Activated naive CD4-positive, alpha-beta T cell treated with anti-CD3 and anti-CD28 coated beads, Interleukin-2, amount 50 U/mL, for 72 hours (primary cell): ENCODE measurements around the gene COL17A1. TPM values are rescaled to one million over a fixed set of nuclear protein-coding genes. Genes with fewer than 3 reads are reported as not detected.

Experiments
- ATAC-seq, 2 donors: fragments of 150-1000 bp; cut with Tn5 transposase; 2 replicates each; pipeline ENCODE4 v1.10.0; 2021; ENCODE audit warnings: mild to moderate bottlenecking in 2 of 2, moderate library complexity in 2 of 2
- DNase-seq, 2 donors: peaks; one replicate each; pipeline ENCODE4 v3.0.0; 2021 to 2022; ENCODE audit warnings: low spot score in 2 of 2
- H3K27ac Mint-ChIP-seq, 2 donors: one replicate each; pipeline ENCODE4 v1.8.0; 2022; ENCODE audit warnings: mild to moderate bottlenecking in 2 of 2, mixed read lengths in 2 of 2
- H3K36me3 Mint-ChIP-seq, 2 donors: one replicate each; pipeline ENCODE4 v1.8.0; 2022; ENCODE audit warnings: mixed read lengths in 2 of 2
- H3K9me3 Mint-ChIP-seq, 2 donors: one replicate each; pipeline ENCODE4 v1.8.0; 2022; ENCODE audit warnings: mixed read lengths in 2 of 2
- total RNA-seq, 2 donors: library from RNA; stranded (reverse); gene quantifications; one replicate each; pipeline ENCODE4 v1.2.3, GENCODE V29; 2022

COL17A1 gene
- total RNA-seq, 2 donors from 2014 or later = not detected

DNA sequence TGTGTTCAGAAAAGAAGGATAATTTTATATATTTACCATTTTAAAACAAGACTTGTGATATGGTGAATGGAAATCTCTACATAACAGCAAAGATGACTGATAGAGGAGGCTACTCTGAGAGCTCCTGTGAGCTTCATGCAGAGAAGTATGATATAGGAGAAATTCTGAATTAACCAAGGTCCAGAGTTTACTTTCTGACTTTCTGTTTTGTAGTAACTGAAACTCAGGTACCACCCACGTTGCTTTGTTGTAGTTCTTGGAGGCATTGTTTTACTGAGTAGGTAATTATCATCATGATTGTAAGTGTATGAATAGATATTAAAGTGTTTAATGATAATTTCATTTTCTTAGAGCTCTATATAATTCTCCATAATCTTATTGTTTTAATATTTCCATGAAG is 18.3 kb upstream of the COL17A1 start:
- Mint-ChIP-seq H3K9me3 (no peaks in the 10 kb centered on the region), H3K36me3 (no peaks in the 10 kb centered on the region), H3K27ac (no peak overlapping the region)
- ATAC-seq (no peak), DNase-seq (no peak)

DNA sequence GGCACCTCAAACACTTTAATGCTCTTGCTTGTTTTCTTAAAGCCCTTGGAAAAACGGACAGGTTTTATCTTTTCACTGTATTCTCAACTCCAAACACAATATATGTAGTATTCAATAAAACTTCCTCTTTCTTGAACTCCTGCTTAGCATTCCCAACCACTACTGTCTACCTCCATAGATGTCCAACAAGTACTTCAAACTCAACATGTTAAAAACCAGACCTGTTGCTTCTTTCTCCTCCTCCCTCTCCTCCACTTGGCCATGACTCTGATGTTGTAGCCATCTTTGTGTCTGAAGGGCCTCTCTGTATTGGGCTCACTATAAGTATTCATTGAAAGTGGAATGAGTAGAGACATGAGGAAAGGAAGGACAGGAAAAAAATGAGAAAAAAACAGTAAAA is 16.2 kb upstream of the COL17A1 start:
- DNase-seq = no peak
- Mint-ChIP-seq H3K27ac (no peak overlapping the region), H3K9me3 (no peaks in the 10 kb centered on the region), H3K36me3 (no peaks in the 10 kb centered on the region)
- ATAC-seq = no peak

DNA sequence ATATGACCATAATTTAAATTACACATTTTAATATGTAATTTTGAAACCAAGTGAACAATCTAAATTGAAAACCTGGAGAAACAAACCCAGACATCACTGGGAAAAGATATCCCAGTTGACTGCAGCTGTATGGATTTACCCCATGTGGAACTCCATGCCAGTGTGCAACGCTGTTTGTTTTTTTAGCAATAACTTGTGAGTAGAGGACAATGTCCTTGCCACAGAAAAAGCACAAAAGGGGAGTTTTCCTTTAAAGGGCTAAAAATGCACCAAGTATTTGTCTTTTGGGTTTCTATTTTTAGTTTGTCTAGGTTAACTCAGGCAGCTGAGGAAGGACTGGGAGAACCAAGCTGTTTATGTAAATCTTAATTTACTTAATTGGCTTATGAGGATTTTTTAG is 15.1 kb upstream of the COL17A1 start:
- Mint-ChIP-seq H3K36me3 (peaks cover 0 to 4% of the 10 kb centered on the region in 2 donors), H3K27ac (no peak overlapping the region), H3K9me3 (peaks cover 0 to 3% of the 10 kb centered on the region in 2 donors)
- DNase-seq = no peak
- ATAC-seq = no peak

DNA sequence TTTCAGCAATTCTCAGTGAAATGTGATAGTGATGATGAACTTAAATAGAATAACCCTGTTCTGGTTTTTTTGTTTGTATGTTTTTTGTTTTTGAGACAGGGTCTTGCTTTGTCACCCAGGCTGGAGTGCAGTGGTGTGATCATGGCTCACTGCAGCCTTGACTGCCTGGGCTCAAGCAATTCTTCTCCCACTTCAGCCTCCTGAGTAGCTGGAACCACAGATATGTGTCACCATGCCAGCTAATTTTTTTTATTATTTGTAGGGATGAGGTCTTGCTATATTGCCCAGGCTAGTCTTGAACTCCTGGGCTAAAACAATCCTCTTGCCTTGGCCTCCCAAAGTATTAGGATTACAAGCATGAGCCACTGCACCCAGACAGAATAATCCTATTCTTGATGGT is 14.3 kb upstream of the COL17A1 start:
- H3K9me3 Mint-ChIP-seq = peaks cover 0 to 3% of the 10 kb centered on the region in 2 donors
- ATAC-seq (no peak), DNase-seq (no peak)
- H3K36me3 Mint-ChIP-seq = peaks cover 0 to 4% of the 10 kb centered on the region in 2 donors
- no peak overlapping the region for H3K27ac Mint-ChIP-seq

DNA sequence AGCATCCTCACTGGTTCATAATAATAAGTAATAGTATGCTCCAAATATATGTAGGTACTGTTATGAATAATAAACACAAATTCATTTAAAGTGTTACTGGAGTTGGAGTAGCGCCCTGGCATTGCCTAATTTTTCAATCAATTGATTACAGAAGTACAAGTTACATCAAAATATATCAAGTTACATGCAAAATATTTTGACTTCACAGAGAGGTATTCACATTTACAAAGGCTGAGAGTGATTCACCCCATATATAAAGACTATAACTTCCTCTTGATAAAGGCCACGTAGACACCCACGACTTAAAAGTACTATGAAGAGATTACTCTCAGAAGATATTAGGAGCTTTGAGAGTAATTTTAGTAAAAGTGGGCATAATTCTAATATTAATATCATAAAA is 13.6 kb upstream of the COL17A1 start:
- no peak for DNase-seq
- Mint-ChIP-seq H3K9me3 (peaks cover 0 to 3% of the 10 kb centered on the region in 2 donors), H3K36me3 (peaks cover 0 to 4% of the 10 kb centered on the region in 2 donors), H3K27ac (no peak overlapping the region)
- no peak for ATAC-seq

DNA sequence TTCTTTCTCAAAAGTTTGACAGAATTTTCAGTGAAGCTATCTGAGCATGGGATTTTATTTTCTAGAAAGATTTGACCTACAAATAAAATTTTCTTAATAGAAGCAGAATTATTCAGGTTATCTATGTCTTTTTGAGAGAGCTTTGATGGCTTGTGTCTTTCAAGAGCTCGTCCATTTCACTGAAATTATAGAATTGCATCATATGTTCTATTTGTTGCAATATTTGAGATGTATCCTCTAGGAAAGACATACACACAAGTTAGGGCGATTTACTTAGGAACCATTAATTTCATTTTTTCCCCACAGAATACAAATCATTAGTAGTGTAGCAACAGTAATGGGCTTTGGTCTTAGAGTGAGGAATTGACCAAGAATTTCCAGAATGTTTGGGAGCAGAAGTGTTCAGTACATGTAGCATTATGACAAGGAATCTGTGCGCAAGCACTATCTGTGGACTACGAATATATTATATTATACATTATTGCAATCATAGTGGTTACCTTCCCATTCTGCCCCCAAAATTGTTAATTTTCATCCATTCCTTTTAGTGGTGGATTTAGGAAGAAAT is 12.8 kb upstream of the COL17A1 start:
- Mint-ChIP-seq H3K36me3 (peaks cover 0 to 4% of the 10 kb centered on the region in 2 donors), H3K9me3 (peaks cover 0 to 3% of the 10 kb centered on the region in 2 donors), H3K27ac (no peak overlapping the region)
- DNase-seq = no peak
- ATAC-seq = no peak

DNA sequence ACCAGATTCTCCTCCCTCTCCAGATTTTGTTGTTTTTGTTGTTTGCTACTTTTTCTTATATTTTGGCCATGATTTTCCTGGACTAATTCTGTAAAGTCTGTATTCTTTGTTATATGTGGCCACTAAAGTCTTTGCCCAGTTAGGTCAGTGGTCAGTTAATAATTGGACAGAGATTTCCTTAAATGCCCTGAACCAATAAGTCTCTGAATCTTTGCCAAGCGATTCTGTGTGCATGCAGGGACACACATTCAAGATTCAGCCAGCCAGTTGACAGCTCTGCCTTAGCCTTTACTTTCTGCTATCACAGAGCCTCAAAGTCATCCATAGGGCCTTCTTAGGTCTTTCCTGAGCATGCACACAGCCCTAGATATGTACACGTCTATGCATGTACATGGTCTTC is 11.0 kb upstream of the COL17A1 start:
- Mint-ChIP-seq H3K27ac (no peak overlapping the region), H3K36me3 (peaks cover 0 to 4% of the 10 kb centered on the region in 2 donors), H3K9me3 (peaks cover 0 to 3% of the 10 kb centered on the region in 2 donors)
- no peak for ATAC-seq
- DNase-seq = no peak

DNA sequence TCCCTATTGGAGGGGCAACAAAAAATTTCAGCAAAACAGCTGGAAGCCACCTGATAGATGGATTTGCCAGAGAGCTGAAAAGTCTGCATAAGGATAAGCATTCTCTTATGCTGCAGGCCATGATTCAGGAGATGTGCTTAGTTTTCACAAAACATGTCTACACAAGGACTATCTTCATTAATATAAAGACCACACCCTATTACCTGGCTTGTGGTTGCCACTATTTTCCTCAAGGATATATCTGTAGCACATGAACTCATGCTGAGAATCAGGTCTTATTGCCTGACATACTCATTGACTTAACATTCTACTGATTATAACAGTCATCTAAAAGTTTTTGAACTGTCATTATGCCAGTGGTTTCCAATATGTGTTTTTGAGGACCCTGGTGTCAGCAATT is 7.1 kb upstream of the COL17A1 start:
- H3K36me3 Mint-ChIP-seq = peaks cover 0 to 4% of the 10 kb centered on the region in 2 donors
- no peak for ATAC-seq

DNA sequence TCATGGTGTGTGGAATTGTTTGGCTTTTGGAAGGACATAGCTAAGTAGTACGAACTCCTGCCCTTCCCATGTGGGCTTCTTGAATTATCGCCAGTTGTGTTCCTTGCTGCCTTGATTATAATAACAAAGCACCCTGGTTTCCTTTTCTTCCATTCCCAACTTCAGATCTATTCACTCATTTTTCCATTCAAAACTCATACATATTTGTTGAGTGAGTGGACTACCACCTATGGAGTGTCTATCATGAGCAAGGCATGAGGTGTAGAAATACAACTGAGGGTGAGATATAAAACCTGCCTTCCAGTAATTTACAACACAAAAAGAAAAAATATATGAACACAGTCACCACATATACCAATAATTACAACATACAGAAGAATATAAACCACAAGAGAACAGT is 4.9 kb upstream of the COL17A1 start:
- no peaks in the 10 kb centered on the region for H3K9me3 Mint-ChIP-seq
- no peak overlapping the region for H3K27ac Mint-ChIP-seq

More for the DNA sequence above, 7.1 kb upstream of the COL17A1 start:
- Mint-ChIP-seq H3K9me3 (peaks cover 0 to 3% of the 10 kb centered on the region in 2 donors), H3K27ac (no peak overlapping the region)
- DNase-seq = no peak

DNA sequence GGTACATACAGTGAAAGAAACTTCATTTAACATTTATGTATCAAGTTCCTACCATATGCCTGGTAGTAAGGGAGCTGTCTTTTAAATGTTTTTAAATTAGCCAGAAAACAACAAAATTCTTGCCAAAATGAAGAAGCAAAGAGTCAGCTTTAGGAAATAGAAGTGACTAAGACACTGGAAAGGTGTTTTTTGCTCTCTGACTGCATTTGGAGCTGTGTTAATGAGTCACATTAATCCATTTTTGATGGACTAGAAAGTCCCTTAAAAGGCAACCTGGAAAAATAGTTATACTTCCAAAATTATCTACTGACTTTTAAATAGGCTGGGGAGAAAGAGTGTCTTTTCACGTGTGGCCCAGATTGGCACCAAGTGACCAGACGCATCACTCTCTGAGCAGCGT is 3.9 kb upstream of the COL17A1 start:
- H3K36me3 Mint-ChIP-seq = no peaks in the 10 kb centered on the region
- no peak for DNase-seq
- H3K27ac Mint-ChIP-seq = no peak overlapping the region
- H3K9me3 Mint-ChIP-seq = no peaks in the 10 kb centered on the region
- ATAC-seq = no peak

More for the DNA sequence above, 4.9 kb upstream of the COL17A1 start:
- no peak for DNase-seq
- ATAC-seq = no peak
- no peaks in the 10 kb centered on the region for H3K36me3 Mint-ChIP-seq

DNA sequence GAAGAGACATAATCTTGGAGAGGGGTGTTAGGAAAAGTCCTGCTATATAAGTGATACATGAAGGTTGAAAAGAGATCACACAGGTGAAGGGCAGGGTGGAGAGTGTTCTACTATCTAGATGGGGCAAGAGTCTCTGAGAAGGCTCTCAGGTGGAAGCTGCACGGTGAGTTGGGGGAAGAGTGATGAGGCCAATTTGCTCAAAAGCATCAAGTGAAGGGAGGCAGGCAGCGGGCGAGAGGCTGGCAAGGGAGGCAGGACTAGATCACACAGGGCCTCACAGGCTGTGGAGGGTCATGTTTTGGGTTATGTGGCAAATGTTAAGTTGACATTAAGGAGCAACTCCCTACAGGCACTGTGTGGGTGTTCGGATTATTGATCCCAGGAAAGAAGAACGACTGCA is 2.6 kb upstream of the COL17A1 start:
- no peaks in the 10 kb centered on the region for H3K36me3 Mint-ChIP-seq
- no peak overlapping the region for H3K27ac Mint-ChIP-seq
- DNase-seq (no peak), ATAC-seq (no peak)
- H3K9me3 Mint-ChIP-seq = no peaks in the 10 kb centered on the region

DNA sequence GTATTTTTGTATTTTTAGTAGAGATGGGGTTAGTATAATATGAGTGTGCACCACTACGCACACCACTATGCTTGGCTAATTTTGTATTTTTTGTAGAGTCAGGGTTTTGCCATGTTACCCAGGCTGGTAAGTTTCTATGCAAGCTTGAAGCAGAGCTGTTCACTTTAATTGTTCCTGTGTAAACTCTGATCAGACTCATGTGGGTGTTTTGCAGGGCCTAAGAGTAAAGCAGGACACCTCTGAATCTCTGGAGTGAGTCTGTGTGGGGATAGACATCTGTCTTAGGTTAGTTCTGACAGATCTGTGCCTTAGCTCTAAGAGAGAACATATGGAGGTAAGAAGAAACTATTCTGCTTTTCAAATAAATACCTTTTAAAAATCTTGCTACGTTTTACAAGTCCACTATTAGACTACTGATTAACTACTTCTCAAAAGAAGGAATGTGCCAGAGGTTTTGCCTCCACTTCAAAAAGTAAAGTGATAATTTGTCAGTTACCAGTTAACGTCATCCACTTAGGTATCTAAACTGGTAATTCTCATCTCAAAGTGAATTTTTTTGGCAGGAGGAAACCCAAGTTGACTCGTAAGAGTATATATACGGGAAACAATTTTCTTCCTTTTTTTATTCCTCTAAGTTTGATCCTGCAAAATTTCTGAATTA is 1.1 kb downstream of the COL17A1 start:
- ATAC-seq = no peak
- H3K27ac Mint-ChIP-seq = no peak overlapping the region
- no peaks in the 10 kb centered on the region for H3K36me3 Mint-ChIP-seq
- no peak for DNase-seq
- H3K9me3 Mint-ChIP-seq = no peaks in the 10 kb centered on the region

DNA sequence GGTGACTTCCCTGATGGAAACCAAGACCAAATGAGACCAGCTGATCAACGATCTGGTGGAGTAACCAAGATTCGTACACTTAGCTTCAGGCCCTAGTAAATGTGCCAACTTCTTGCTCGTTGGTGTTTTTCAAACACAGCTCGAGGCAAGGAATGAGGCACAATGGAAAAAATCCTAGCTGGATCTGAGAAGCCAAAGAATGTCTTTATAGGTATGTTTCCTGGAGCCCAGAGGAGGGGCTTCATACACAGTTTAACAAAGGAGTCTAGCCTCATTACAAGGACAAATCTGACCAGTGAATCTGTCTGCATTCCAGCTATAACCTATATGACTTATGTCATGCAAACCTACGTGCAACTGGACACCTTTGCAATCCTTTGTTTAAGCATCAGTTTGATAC is 3.7 kb downstream of the COL17A1 start:
- no peak for DNase-seq
- ATAC-seq = no peak
- Mint-ChIP-seq H3K36me3 (no peaks in the 10 kb centered on the region), H3K27ac (peak overlapping the region in 1 of 2 donors; percentile 39), H3K9me3 (no peaks in the 10 kb centered on the region)

DNA sequence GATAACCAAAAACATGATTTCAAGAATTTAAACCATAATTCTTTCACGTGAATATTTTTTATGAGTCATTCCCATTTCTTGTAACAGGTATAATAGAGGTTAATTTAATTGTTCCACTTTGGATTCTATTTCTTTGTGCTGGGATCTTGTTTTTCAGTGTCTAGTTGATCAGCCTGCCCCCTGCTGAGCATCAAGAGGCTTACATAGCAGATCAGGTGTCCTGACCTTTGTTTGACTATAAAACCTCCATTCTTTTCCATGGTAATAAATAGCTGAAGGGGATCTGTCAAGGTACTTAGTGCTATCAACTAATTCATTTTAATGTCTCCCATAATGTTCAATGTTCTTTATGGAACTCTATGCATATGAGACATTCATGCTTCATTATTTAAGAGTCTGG is 4.9 kb downstream of the COL17A1 start:
- ATAC-seq = peak in 1 of 2 donors; percentile 66
- DNase-seq = no peak
- H3K36me3 Mint-ChIP-seq = no peaks in the 10 kb centered on the region
- H3K9me3 Mint-ChIP-seq = no peaks in the 10 kb centered on the region
- H3K27ac Mint-ChIP-seq = no peak overlapping the region

DNA sequence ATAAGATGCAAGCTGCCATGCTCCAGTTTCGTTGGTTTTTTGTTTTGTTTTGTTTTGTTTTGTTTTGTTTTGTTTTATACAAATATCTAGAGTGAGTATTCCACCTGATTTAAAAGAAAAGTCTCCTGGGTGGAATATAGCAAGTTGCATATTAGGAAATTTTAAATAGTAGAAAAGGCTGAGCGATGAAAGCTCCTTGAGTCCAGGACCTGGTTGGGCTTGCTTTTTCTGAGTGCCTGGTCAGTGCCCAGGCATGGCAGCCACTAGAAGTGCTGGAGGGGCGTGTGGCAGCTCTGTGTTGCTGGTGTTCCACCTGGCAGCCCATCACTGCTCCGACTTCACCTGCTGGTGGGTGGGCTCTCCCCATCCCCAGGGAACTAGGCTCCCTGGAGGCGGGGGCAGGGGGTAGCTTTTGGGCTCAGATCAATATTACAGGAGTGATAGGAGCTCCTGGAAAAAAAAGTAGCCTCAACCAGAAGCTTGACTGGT is 8.0 kb downstream of the COL17A1 start:
- DNase-seq = no peak
- Mint-ChIP-seq H3K36me3 (no peaks in the 10 kb centered on the region), H3K9me3 (no peaks in the 10 kb centered on the region), H3K27ac (no peak overlapping the region)
- no peak for ATAC-seq

DNA sequence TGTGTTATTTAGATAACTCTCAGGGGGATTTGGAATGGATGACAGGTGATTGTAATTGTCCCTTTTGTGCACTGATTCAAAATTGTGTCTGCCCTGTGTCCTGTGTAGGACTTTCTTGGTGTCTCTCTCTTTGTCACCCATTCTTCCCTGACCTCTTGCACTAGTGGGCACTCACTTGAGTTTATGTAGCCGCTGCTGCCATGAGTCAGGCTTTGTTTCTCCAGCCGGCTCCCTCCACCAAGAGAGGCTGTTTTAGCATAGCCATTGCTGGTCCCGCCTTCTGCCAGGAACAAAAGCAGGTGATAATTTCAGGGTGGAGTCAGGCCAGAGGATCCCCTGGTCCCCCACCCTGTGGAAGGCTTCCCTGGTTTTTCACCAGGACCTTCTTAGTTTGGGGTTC is 8.4 kb downstream of the COL17A1 start:
- DNase-seq (no peak), ATAC-seq (no peak)
- no peaks in the 10 kb centered on the region for H3K36me3 Mint-ChIP-seq
- H3K9me3 Mint-ChIP-seq = no peaks in the 10 kb centered on the region
- no peak overlapping the region for H3K27ac Mint-ChIP-seq

DNA sequence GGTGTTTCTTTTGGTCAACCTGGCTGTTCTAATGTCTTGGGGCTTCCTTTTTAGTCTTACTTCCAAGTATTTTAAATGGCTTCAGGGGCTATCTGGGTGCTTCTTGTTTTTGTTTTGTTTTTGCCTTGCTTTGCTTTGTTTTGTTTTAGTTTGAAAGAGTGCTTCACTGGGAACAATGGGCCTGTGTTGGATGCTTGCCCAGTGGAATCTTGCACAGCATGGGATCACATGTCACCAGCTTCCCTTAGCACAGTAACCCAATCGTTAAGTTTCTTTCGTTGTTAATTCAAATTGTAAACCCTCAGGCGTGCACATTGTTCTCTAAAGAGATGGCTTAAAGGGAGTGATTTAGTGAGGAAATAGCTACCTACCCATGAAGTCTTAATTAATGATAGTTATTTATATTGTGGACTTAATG is 8.9 kb downstream of the COL17A1 start:
- no peak for ATAC-seq

DNA sequence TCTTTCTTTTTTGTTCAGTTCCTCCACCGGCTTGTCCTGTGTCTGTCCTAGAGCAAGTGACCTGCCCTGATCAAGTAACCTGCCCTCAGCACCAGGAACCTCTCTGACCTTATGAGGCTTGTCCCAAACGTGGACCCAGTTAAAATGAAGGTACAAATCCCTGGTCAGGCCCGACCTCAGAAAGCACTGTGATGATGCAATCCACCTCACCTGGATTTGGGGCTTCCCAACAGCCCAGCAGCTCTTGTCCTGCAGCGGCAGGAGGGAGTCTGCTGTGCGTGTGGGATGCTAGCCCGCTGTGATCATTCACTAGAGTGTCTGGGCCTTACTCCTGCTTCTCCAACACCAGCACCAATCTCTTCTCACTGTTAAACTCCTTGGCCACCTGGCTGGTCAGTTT is 11.2 kb downstream of the COL17A1 start:
- ATAC-seq = no peak
- no peak for DNase-seq
- no peaks in the 10 kb centered on the region for H3K9me3 Mint-ChIP-seq
- no peak overlapping the region for H3K27ac Mint-ChIP-seq
- no peaks in the 10 kb centered on the region for H3K36me3 Mint-ChIP-seq

More for the DNA sequence above, 8.9 kb downstream of the COL17A1 start:
- DNase-seq = no peak
- Mint-ChIP-seq H3K9me3 (no peaks in the 10 kb centered on the region), H3K36me3 (no peaks in the 10 kb centered on the region), H3K27ac (no peak overlapping the region)
